ENCODE results near the gene ZNF488. TPM values are rescaled to one million over a fixed set of nuclear protein-coding genes. Genes with fewer than 3 reads are reported as not detected.

The ZNF488 gene
- polyA plus RNA-seq, 1 donor from 2014 or later = 0.85 TPM

- Histone ChIP-seq H3K4me3 (ENCODE audit: low read length) (no peak within 1 kb of the TSS), H3K4me2 (ENCODE audit: low read length) (no peak within 1 kb of the TSS), H3F3A (ENCODE audit: insufficient read depth, low read length, poor library complexity, severe bottlenecking) (no peaks in the 10 kb centered on the region), H3K27ac (ENCODE audit: low read length) (no peak within 1 kb of the TSS), H3K36me3 (ENCODE audit: insufficient read depth, low read length) (no peaks in the 10 kb centered on the region), H3K9ac (ENCODE audit: low read length) (no peak within 1 kb of the TSS), H3K27me3 (ENCODE audit: insufficient read depth, low read depth, low read length) (no peaks in the 10 kb centered on the region), H2AFZ (ENCODE audit: low read depth, low read length) (no peak within 1 kb of the TSS), H3K9me2 (ENCODE audit: insufficient read depth, low read length) (no peaks in the 10 kb centered on the region), H3K79me2 (replicated peaks; ENCODE audit: insufficient read depth, low read length) (no peaks in the 10 kb centered on the region), H4K20me1 (ENCODE audit: insufficient read depth) (no peaks in the 10 kb centered on the region), H3K9me3 (ENCODE audit: low read length) (no peaks in the 10 kb centered on the region)
- TF ChIP-seq RAD21 (conservative IDR thresholded peaks at IDR 0.05) (no peak), CTCF (IDR thresholded peaks at IDR 0.05; ENCODE audit: poor library complexity, severe bottlenecking) (no peak), SMC3 (conservative IDR thresholded peaks at IDR 0.05; ENCODE audit: poor library complexity) (no peak), MXI1 (conservative IDR thresholded peaks at IDR 0.05; ENCODE audit: poor library complexity, severe bottlenecking) (no peak), EZH2 (IDR thresholded peaks at IDR 0.05; ENCODE audit: borderline replicate concordance, insufficient read depth, low read length, poor library complexity, severe bottlenecking) (no peak)
- TF ChIP-seq, protein P1, sequence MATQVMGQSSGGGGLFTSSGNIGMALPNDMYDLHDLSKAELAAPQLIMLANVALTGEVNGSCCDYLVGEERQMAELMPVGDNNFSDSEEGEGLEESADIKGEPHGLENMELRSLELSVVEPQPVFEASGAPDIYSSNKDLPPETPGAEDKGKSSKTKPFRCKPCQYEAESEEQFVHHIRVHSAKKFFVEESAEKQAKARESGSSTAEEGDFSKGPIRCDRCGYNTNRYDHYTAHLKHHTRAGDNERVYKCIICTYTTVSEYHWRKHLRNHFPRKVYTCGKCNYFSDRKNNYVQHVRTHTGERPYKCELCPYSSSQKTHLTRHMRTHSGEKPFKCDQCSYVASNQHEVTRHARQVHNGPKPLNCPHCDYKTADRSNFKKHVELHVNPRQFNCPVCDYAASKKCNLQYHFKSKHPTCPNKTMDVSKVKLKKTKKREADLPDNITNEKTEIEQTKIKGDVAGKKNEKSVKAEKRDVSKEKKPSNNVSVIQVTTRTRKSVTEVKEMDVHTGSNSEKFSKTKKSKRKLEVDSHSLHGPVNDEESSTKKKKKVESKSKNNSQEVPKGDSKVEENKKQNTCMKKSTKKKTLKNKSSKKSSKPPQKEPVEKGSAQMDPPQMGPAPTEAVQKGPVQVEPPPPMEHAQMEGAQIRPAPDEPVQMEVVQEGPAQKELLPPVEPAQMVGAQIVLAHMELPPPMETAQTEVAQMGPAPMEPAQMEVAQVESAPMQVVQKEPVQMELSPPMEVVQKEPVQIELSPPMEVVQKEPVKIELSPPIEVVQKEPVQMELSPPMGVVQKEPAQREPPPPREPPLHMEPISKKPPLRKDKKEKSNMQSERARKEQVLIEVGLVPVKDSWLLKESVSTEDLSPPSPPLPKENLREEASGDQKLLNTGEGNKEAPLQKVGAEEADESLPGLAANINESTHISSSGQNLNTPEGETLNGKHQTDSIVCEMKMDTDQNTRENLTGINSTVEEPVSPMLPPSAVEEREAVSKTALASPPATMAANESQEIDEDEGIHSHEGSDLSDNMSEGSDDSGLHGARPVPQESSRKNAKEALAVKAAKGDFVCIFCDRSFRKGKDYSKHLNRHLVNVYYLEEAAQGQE (IDR thresholded peaks at IDR 0.05; ENCODE audit: borderline replicate concordance) = no peak
These were observed 35.9 kb downstream of the ZNF488 start, which contains the start of gene RBP3 for GRCh38 chr10:47348138-47348651. TSS of gene RBP3 (plus strand) at chr10:47348363. CDS start at chr10:47348485, 122 bp downstream.

DNA sequence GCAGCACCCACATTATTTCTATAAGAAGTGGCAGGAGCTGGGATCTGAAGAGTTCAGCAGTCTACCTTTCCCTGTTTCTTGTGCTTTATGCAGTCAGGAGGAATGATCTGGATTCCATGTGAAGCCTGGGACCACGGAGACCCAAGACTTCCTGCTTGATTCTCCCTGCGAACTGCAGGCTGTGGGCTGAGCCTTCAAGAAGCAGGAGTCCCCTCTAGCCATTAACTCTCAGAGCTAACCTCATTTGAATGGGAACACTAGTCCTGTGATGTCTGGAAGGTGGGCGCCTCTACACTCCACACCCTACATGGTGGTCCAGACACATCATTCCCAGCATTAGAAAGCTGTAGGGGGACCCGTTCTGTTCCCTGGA is 36.8 kb downstream of the ZNF488 start:
- Histone ChIP-seq H3K79me2 (replicated peaks; ENCODE audit: insufficient read depth, low read length) (no peaks in the 10 kb centered on the region), H3K9me2 (ENCODE audit: insufficient read depth, low read length) (no peaks in the 10 kb centered on the region), H4K20me1 (ENCODE audit: insufficient read depth) (no peaks in the 10 kb centered on the region), H3F3A (ENCODE audit: insufficient read depth, low read length, poor library complexity, severe bottlenecking) (no peaks in the 10 kb centered on the region), H2AFZ (ENCODE audit: low read depth, low read length) (no peak overlapping the region), H3K36me3 (ENCODE audit: insufficient read depth, low read length) (no peaks in the 10 kb centered on the region), H3K27me3 (ENCODE audit: insufficient read depth, low read depth, low read length) (no peaks in the 10 kb centered on the region), H3K27ac (ENCODE audit: low read length) (no peak overlapping the region), H3K9ac (ENCODE audit: low read length) (no peak overlapping the region), H3K4me3 (ENCODE audit: low read length) (no peak overlapping the region), H3K9me3 (ENCODE audit: low read length) (no peaks in the 10 kb centered on the region), H3K4me2 (ENCODE audit: low read length) (no peak overlapping the region)
- TF ChIP-seq POLR2AphosphoS5 (IDR thresholded peaks at IDR 0.05) (no peak), CTCF (IDR thresholded peaks at IDR 0.05; ENCODE audit: poor library complexity, severe bottlenecking) (no peak), EZH2 (IDR thresholded peaks at IDR 0.05; ENCODE audit: borderline replicate concordance, insufficient read depth, low read length, poor library complexity, severe bottlenecking) (no peak), EP300 (conservative IDR thresholded peaks at IDR 0.05; ENCODE audit: poor library complexity, severe bottlenecking) (no peak)
- TF ChIP-seq, protein P1 (IDR thresholded peaks at IDR 0.05; ENCODE audit: borderline replicate concordance) = no peak

Measured in neural cell (in vitro differentiated cells).